HG03095 (cell line): Measurements from ENCODE around the gene VPS41.

Source experiments
- ATAC-seq: cut with Tn5 transposase; IDR thresholded peaks from one replicate; pipeline ENCODE4 v1.9.1; 2021; ENCODE audit warnings: moderate library complexity; ENCODE audit not compliant: unreplicated experiment

Gene VPS41

GRCh38 chr7:38817526-38817925 is 91.5 kb downstream of the VPS41 start:
- ATAC-seq, result no peak

- ATAC-seq, result no peak
Observed at GRCh38 chr7:38813768-38814167, 95.2 kb downstream of the VPS41 start.

- ATAC-seq, result no peak
Observed at GRCh38 chr7:38806912-38807311, 102.1 kb downstream of the VPS41 start.

- ATAC-seq, result no peak
Observed at GRCh38 chr7:38801786-38802185, 107.2 kb downstream of the VPS41 start.

- ATAC-seq, result no peak
Observed at GRCh38 chr7:38798552-38799267, 110.3 kb downstream of the VPS41 start.

- no peak for ATAC-seq
Observed at GRCh38 chr7:38796626-38797501, 112.1 kb downstream of the VPS41 start.

GRCh38 chr7:38795593-38795992 is 113.4 kb downstream of the VPS41 start:
- no peak for ATAC-seq

- no peak for ATAC-seq
Observed at GRCh38 chr7:38781991-38782390, 127.0 kb downstream of the VPS41 start.

GRCh38 chr7:38777609-38778008 is 131.4 kb downstream of the VPS41 start:
- ATAC-seq, result no peak

- no peak for ATAC-seq
Observed at GRCh38 chr7:38775506-38776175, 133.3 kb downstream of the VPS41 start.

- ATAC-seq, result no peak
Observed at GRCh38 chr7:38773430-38773829, 135.6 kb downstream of the VPS41 start.

- no peak for ATAC-seq
Observed at GRCh38 chr7:38760226-38760625, 148.8 kb downstream of the VPS41 start.

- ATAC-seq, result no peak
Observed at GRCh38 chr7:38759028-38759427, 150.0 kb downstream of the VPS41 start.

- ATAC-seq, result no peak
Observed at GRCh38 chr7:38757931-38758330, 151.1 kb downstream of the VPS41 start.

- ATAC-seq, result no peak
Observed at GRCh38 chr7:38756521-38756920, 152.5 kb downstream of the VPS41 start.

- no peak for ATAC-seq
Observed at GRCh38 chr7:38753347-38753746, 155.6 kb downstream of the VPS41 start.

- no peak for ATAC-seq
Observed at GRCh38 chr7:38751416-38751815, 157.6 kb downstream of the VPS41 start.

- ATAC-seq, result no peak
Observed at GRCh38 chr7:38748056-38748610, 160.9 kb downstream of the VPS41 start.

- ATAC-seq, result no peak
Observed at GRCh38 chr7:38746438-38746837, 162.6 kb downstream of the VPS41 start.

- no peak for ATAC-seq
Observed at GRCh38 chr7:38744746-38745145, 164.2 kb downstream of the VPS41 start.

- ATAC-seq, result no peak
Observed at GRCh38 chr7:38743899-38744298, 165.1 kb downstream of the VPS41 start.
